ENCODE results near the gene NFATC2IP. TPM values are rescaled to one million over a fixed set of nuclear protein-coding genes. Genes with fewer than 3 reads are reported as not detected.
"Not testable (repeated sequence)": the region's sequence is repeated elsewhere in the genome, so short reads cannot be mapped to it uniquely, and the experiment has no call there.

Gene NFATC2IP
- polyA plus RNA-seq, 2 of the 4 experiments (the other 2 are of a cell fraction): 29.7 to 32.2 TPM

GRCh38 chr16:28925386-28926228 lies 25.1 kb upstream of the NFATC2IP start (continued):
- no peak for TF ChIP-seq JUNB (IDR thresholded peaks at IDR 0.05)
- TF ChIP-seq RNF2 (IDR thresholded peaks at IDR 0.05; ENCODE audit: borderline replicate concordance, low read depth): no peak
- no peak for TF ChIP-seq HMGXB4 (CRISPR knock-in tag; IDR thresholded peaks at IDR 0.05; ENCODE audit: borderline replicate concordance)
- no peak for TF ChIP-seq RARB (CRISPR knock-in tag; IDR thresholded peaks at IDR 0.05)
- no peak for TF ChIP-seq HOXA7 (CRISPR knock-in tag; IDR thresholded peaks at IDR 0.05)
- peak; percentile 42; the same call in 1 of the 3 replicates for TF ChIP-seq BCL3 (IDR thresholded peaks at IDR 0.05)
- no peak for TF ChIP-seq ELK1 (IDR thresholded peaks at IDR 0.05; ENCODE audit: low read depth, low read length)
- TF ChIP-seq BHLHE40 (IDR thresholded peaks at IDR 0.05; ENCODE audit: low read depth, low read length): no peak
- TF ChIP-seq ZSCAN20 (CRISPR knock-in tag; IDR thresholded peaks at IDR 0.05): no peak
- TF ChIP-seq KDM1A (IDR thresholded peaks at IDR 0.05; ENCODE audit: low read depth): no peak

- Histone ChIP-seq H3K4me3 (peak overlapping the region; percentile 60; the same call in 2 of the 3 replicates), H3K27ac (peak overlapping the region; percentile 93; a peak in 3 of 6 replicates), H3K4me2 (peak overlapping the region; percentile 82)
- 77% methylated on average over 2 of the region's 2 CpGs for WGBS (ENCODE audit: missing lambda C conversion rate)
- CTCF ChIA-PET: interaction anchor here (1.4 to 13.3 kb wide), 4 partner anchors 16 to 51 kb away, joined by 4 to 92 read pairs (median 8); no protein-coding TSS in a partner anchor
- H3K9me3 ChIP-seq; POLR2A ChIA-PET; FAIRE-seq; ATAC-seq; H3K4me1 ChIP-seq; DNase-seq (ENCODE audit: low read depth in 1 of 2, low spot score in 1 of 2): not testable (repeated sequence)
These were observed 24.5 kb upstream of the NFATC2IP start for GRCh38 chr16:28926284-28926683.

GRCh38 chr16:28927815-28928214 lies 22.9 kb upstream of the NFATC2IP start:
- ATAC-seq: no peak
- no peak for DNase-seq (ENCODE audit: low read depth in 1 of 2, low spot score in 1 of 2)
- Histone ChIP-seq H3K4me1 (peaks cover 5% of the 10 kb centered on the region; the same call in 2 of the 3 replicates), H3K27ac (no peak overlapping the region), H3K4me2 (no peak overlapping the region), H3K4me3 (no peak overlapping the region), H3K9me3 (no peaks in the 10 kb centered on the region)
- TF ChIP-seq HMGXB4 (CRISPR knock-in tag; IDR thresholded peaks at IDR 0.05; ENCODE audit: borderline replicate concordance) (no peak), CBX2 (IDR thresholded peaks at IDR 0.05; ENCODE audit: borderline replicate concordance, low read depth) (no peak)
- ChIA-PET CTCF (interaction anchor here (0.6 to 13.3 kb wide), 5 partner anchors 10 to 53 kb away, joined by 3 to 92 read pairs (median 4); no protein-coding TSS in a partner anchor), POLR2A (no interaction called here)
- no peak for FAIRE-seq
- WGBS (ENCODE audit: missing lambda C conversion rate): 100% methylated on average over 1 of the region's 1 CpG

- no peak for FAIRE-seq
- POLR2A ChIA-PET: no interaction called here
- H3K4me2 ChIP-seq: no peak overlapping the region
- no peak for DNase-seq (ENCODE audit: low read depth in 1 of 2, low spot score in 1 of 2)
- CTCF ChIA-PET: interaction anchor here (0.6 to 13.3 kb wide), 3 partner anchors 14 to 57 kb away, joined by 3 to 92 read pairs (median 3); no protein-coding TSS in a partner anchor
- no peak overlapping the region for H3K27ac ChIP-seq
- no peak for ATAC-seq
- H3K4me1 ChIP-seq: no peaks in the 10 kb centered on the region
- no peak overlapping the region for H3K4me3 ChIP-seq
- H3K9me3 ChIP-seq: no peaks in the 10 kb centered on the region
- 50% methylated on average over 3 of the region's 3 CpGs for WGBS (ENCODE audit: missing lambda C conversion rate)
- TF ChIP-seq ATOH8 (CRISPR knock-in tag; IDR thresholded peaks at IDR 0.05; ENCODE audit: low read depth) (no peak), MAX (IDR thresholded peaks at IDR 0.05) (no peak), CTCF (IDR thresholded peaks at IDR 0.05) (no peak), ZC3H11A (IDR thresholded peaks at IDR 0.05) (no peak), HEYL (CRISPR knock-in tag; IDR thresholded peaks at IDR 0.05) (no peak), FOXS1 (CRISPR knock-in tag; IDR thresholded peaks at IDR 0.05) (no peak), HDAC2 (IDR thresholded peaks at IDR 0.05) (no peak), CBX8 (IDR thresholded peaks at IDR 0.05) (no peak), HOXB13 (CRISPR knock-in tag; IDR thresholded peaks at IDR 0.05; ENCODE audit: low read depth) (no peak), NFE2L2 (conservative IDR thresholded peaks at IDR 0.05; ENCODE audit: low read length) (no peak)
These were observed 20.5 kb upstream of the NFATC2IP start for GRCh38 chr16:28930203-28930602.

Measured in A549 (cell line).